Loucy (cell line): ENCODE measurements around the gene PFKFB3.
"Not testable (repeated sequence)": the region's sequence is repeated elsewhere in the genome, so short reads cannot be mapped to it uniquely, and the experiment has no call there.

Experiments
- H2AFZ ChIP-seq: fragments of 200-600 bp; sonication (generic); 2 replicates; pipeline ENCODE4 v1.6.0; 2016; ENCODE audit warnings: antibody characterized with exemption, mild to moderate bottlenecking, low read length, moderate library complexity
- H3F3A ChIP-seq: fragments of 200-600 bp; 2 replicates; pipeline ENCODE4 v1.6.0; 2016; ENCODE audit warnings: antibody characterized with exemption, low read depth, mild to moderate bottlenecking
- H3K27me3 ChIP-seq: fragments of 200-600 bp; sonication (generic); 2 replicates; pipeline ENCODE4 v1.6.1; 2014; ENCODE audit warnings: low read length, mild to moderate bottlenecking; ENCODE audit not compliant: insufficient read depth, poor library complexity, severe bottlenecking
- H3K36me3 ChIP-seq: fragments of 200-600 bp; sonication (generic); 2 replicates; pipeline ENCODE4 v1.6.1; 2016; ENCODE audit warnings: low read length; ENCODE audit not compliant: insufficient read depth
- H3K4me1 ChIP-seq: fragments of 200-600 bp; sonication (generic); 2 replicates; pipeline ENCODE4 v1.5.1; 2014; ENCODE audit warnings: low read length, mild to moderate bottlenecking; ENCODE audit not compliant: insufficient read depth, poor library complexity, severe bottlenecking
- H3K4me2 ChIP-seq: fragments of 200-600 bp; sonication (generic); 2 replicates; pipeline ENCODE4 v1.6.0; 2014; ENCODE audit warnings: antibody characterized with exemption, low read length, low read depth, mild to moderate bottlenecking; ENCODE audit not compliant: poor library complexity, severe bottlenecking
- H3K4me3 ChIP-seq: fragments of 200-600 bp; sonication (generic); 2 replicates; pipeline ENCODE4 v1.5.1; 2014; ENCODE audit warnings: low read length, mild to moderate bottlenecking, mixed read lengths; ENCODE audit not compliant: poor library complexity, severe bottlenecking
- H3K79me2 ChIP-seq: fragments of 200-600 bp; sonication (generic); 2 replicates; pipeline ENCODE4 v1.6.1; 2014; ENCODE audit warnings: low read length; ENCODE audit not compliant: insufficient read depth
- H3K9ac ChIP-seq: fragments of 200-600 bp; sonication (generic); 2 replicates; pipeline ENCODE4 v1.6.0; 2014; ENCODE audit warnings: mild to moderate bottlenecking, low read depth, low read length, moderate library complexity; ENCODE audit not compliant: poor library complexity, severe bottlenecking
- H3K9me2 ChIP-seq: fragments of 200-600 bp; sonication (generic); replicated peaks from 2 replicates; pipeline ENCODE4 v1.6.1; 2016; ENCODE audit warnings: low read depth, low read length, mixed read lengths
- H3K9me3 ChIP-seq: fragments of 200-600 bp; sonication (generic); 2 replicates; pipeline ENCODE4 v1.6.1; 2014; ENCODE audit warnings: mild to moderate bottlenecking, antibody characterized with exemption, low read length, low read depth; ENCODE audit not compliant: insufficient read depth
- H4K20me1 ChIP-seq: fragments of 200-600 bp; sonication (generic); 2 replicates; pipeline ENCODE4 v1.6.0; 2014; ENCODE audit warnings: antibody characterized with exemption, low read length, mild to moderate bottlenecking; ENCODE audit not compliant: insufficient read depth, poor library complexity, severe bottlenecking
- CTCF ChIP-seq: fragments of 200-600 bp; sonication (generic); conservative IDR thresholded peaks from 2 replicates; pipeline ENCODE4 v1.5.1; 2014; ENCODE audit warnings: mild to moderate bottlenecking, antibody characterized with exemption, low read length
- EZH2phosphoT487 ChIP-seq: fragments of 200-600 bp; IDR thresholded peaks from 2 replicates; pipeline ENCODE4 v1.6.1; 2018; ENCODE audit warnings: antibody characterized with exemption, mild to moderate bottlenecking, moderate library complexity, borderline replicate concordance

Gene PFKFB3

GRCh38 chr10:6204063-6204340, 1.3 kb downstream of the PFKFB3 start:
- peak overlapping the region; percentile 79 for H3K9ac ChIP-seq
- H3K4me2 ChIP-seq = peak overlapping the region; percentile 94
- TF ChIP-seq EZH2phosphoT487 (no peak), CTCF (no peak)
- no peaks in the 10 kb centered on the region for H3K9me2 ChIP-seq
- H3K9me3 ChIP-seq = no peaks in the 10 kb centered on the region
- H2AFZ ChIP-seq = no peak overlapping the region
- H3K79me2 ChIP-seq = peaks cover 60% of the 10 kb centered on the region
- no peaks in the 10 kb centered on the region for H3K27me3 ChIP-seq
- H3K4me1 ChIP-seq = peaks cover 40% of the 10 kb centered on the region
- H3K4me3 ChIP-seq = peak overlapping the region; percentile 98
- H3K36me3 ChIP-seq = no peaks in the 10 kb centered on the region; the same call in 1 of the 2 replicates
- H3F3A ChIP-seq = peaks cover 4% of the 10 kb centered on the region; the same call in 1 of the 2 replicates
- peaks cover 46% of the 10 kb centered on the region for H4K20me1 ChIP-seq

GRCh38 chr10:6204341-6205191, 1.8 kb downstream of the PFKFB3 start:
- Histone ChIP-seq H3K9me2 (no peaks in the 10 kb centered on the region), H3K79me2 (peaks cover 66% of the 10 kb centered on the region), H3K9ac (peak overlapping the region; percentile 79), H3K9me3 (no peaks in the 10 kb centered on the region), H3K36me3 (no peaks in the 10 kb centered on the region; the same call in 1 of the 2 replicates), H3K4me1 (peaks cover 42% of the 10 kb centered on the region), H3K4me3 (peak overlapping the region; percentile 98), H3F3A (peaks cover 4% of the 10 kb centered on the region; the same call in 1 of the 2 replicates), H3K4me2 (peak overlapping the region; percentile 94), H4K20me1 (peaks cover 52% of the 10 kb centered on the region), H2AFZ (no peak overlapping the region), H3K27me3 (no peaks in the 10 kb centered on the region)
- TF ChIP-seq EZH2phosphoT487 (no peak), CTCF (no peak)

GRCh38 chr10:6206486-6206885, 3.8 kb downstream of the PFKFB3 start:
- peaks cover 59% of the 10 kb centered on the region for H4K20me1 ChIP-seq
- not testable (repeated sequence) for H3K36me3 ChIP-seq, H3K9ac ChIP-seq, H3K9me3 ChIP-seq, H3K4me3 ChIP-seq, H2AFZ ChIP-seq, H3K27me3 ChIP-seq, H3F3A ChIP-seq, H3K9me2 ChIP-seq, H3K4me2 ChIP-seq
- H3K4me1 ChIP-seq = peaks cover 35% of the 10 kb centered on the region
- peaks cover 76% of the 10 kb centered on the region for H3K79me2 ChIP-seq

- Histone ChIP-seq H3K36me3 (peaks cover 11% of the 10 kb centered on the region; the same call in 1 of the 2 replicates), H3K27me3 (no peaks in the 10 kb centered on the region), H3K9ac (peak overlapping the region; percentile 51), H3K4me1 (peaks cover 33% of the 10 kb centered on the region), H2AFZ (no peak overlapping the region), H4K20me1 (peaks cover 66% of the 10 kb centered on the region), H3K9me2 (no peaks in the 10 kb centered on the region), H3K9me3 (no peaks in the 10 kb centered on the region), H3K4me2 (peak overlapping the region; percentile 72), H3K4me3 (peak overlapping the region; percentile 49), H3K79me2 (peaks cover 80% of the 10 kb centered on the region), H3F3A (no peaks in the 10 kb centered on the region)
- TF ChIP-seq EZH2phosphoT487 (no peak), CTCF (no peak)
These were observed 4.9 kb downstream of the PFKFB3 start for GRCh38 chr10:6207658-6208057.
